Keratinocyte (primary cell): ENCODE data around the gene CCL27. TPM values are rescaled to one million over a fixed set of nuclear protein-coding genes. Genes with fewer than 3 reads are reported as not detected.

Experiments
- DNase-seq: peaks from one replicate; pipeline ENCODE4 v3.0.0-alpha.2; 2011; ENCODE audit warnings: low read depth, missing footprints, low spot score
- FAIRE-seq: peaks from 2 replicates; lab custom pipeline; 2011; peaks lifted over from hg19 to GRCh38; lab: Jason Lieb, UNC
- H2AFZ ChIP-seq: 2 replicates; pipeline ENCODE4 v1.6.0; 2012; ENCODE audit warnings: low read length, control low read depth, inconsistent platforms; ENCODE audit not compliant: control insufficient read depth
- H3K27ac ChIP-seq: 2 replicates; pipeline ENCODE4 v1.5.1; 2011; ENCODE audit warnings: low read length; ENCODE audit not compliant: control insufficient read depth, insufficient read depth
- H3K27me3 ChIP-seq: 3 replicates; pipeline ENCODE4 v1.6.0; 2011; ENCODE audit warnings: low read length; ENCODE audit not compliant: control insufficient read depth, insufficient read depth; ENCODE audit errors: extremely low read depth
- H3K36me3 ChIP-seq, 2 experiments: 2 replicates in 1 of 2; 3 replicates in 1 of 2; pipeline ENCODE4 v1.5.1; 2011; ENCODE audit warnings: low read length in 2 of 2, mild to moderate bottlenecking in 1 of 2; ENCODE audit not compliant: control insufficient read depth in 2 of 2, insufficient read depth in 2 of 2; ENCODE audit errors: extremely low read depth in 1 of 2
- H3K4me1 ChIP-seq: 3 replicates; pipeline ENCODE4 v1.5.1; 2011; ENCODE audit warnings: low read length; ENCODE audit not compliant: control insufficient read depth, insufficient read depth; ENCODE audit errors: extremely low read depth
- H3K4me2 ChIP-seq: 3 replicates; pipeline ENCODE4 v1.6.0; 2011; ENCODE audit warnings: low read depth, low read length; ENCODE audit not compliant: control insufficient read depth, insufficient read depth; ENCODE audit errors: extremely low read depth
- H3K4me3 ChIP-seq, 3 experiments: fragments of 200-600 bp in 1 of 3; sonication (generic) in 1 of 3; 2 replicates in 2 of 3; 3 replicates in 1 of 3; pipeline ENCODE4 v1.5.1; 2011 to 2016; ENCODE audit warnings: low read length in 3 of 3, mild to moderate bottlenecking in 3 of 3, control low read depth in 2 of 3, inconsistent platforms in 1 of 3, low read depth in 1 of 3, mixed read lengths in 1 of 3, mixed run types in 1 of 3, moderate library complexity in 1 of 3; ENCODE audit not compliant: control insufficient read depth in 2 of 3, insufficient read depth in 2 of 3; ENCODE audit errors: extremely low read depth in 1 of 3
- H3K79me2 ChIP-seq: 2 replicates; pipeline ENCODE4 v1.6.0; 2012; ENCODE audit warnings: low read length; ENCODE audit not compliant: control insufficient read depth, insufficient read depth
- H3K9ac ChIP-seq: 3 replicates; pipeline ENCODE4 v1.6.0; 2011; ENCODE audit warnings: low read length; ENCODE audit not compliant: control insufficient read depth, insufficient read depth; ENCODE audit errors: extremely low read depth
- H3K9me1 ChIP-seq: 3 replicates; pipeline ENCODE4 v1.6.0; 2011; ENCODE audit warnings: low read length; ENCODE audit not compliant: control insufficient read depth, insufficient read depth; ENCODE audit errors: extremely low read depth
- H3K9me3 ChIP-seq: 2 replicates; pipeline ENCODE4 v1.5.1; 2012; ENCODE audit warnings: low read depth, low read length; ENCODE audit not compliant: control insufficient read depth
- H4K20me1 ChIP-seq: 3 replicates; pipeline ENCODE4 v1.6.0; 2011; ENCODE audit warnings: low read length; ENCODE audit not compliant: control insufficient read depth, insufficient read depth; ENCODE audit errors: extremely low read depth
- CTCF ChIP-seq, 3 experiments: IDR thresholded peaks in 1 of 3; conservative IDR thresholded peaks in 1 of 3; optimal IDR thresholded peaks in 1 of 3; 2 replicates in 2 of 3; 3 replicates in 1 of 3; pipeline versions ENCODE3 to v1.5.1; 2011; ENCODE audit warnings: low read length in 3 of 3, mild to moderate bottlenecking in 3 of 3, moderate library complexity in 2 of 3, control low read depth in 1 of 3, inconsistent platforms in 1 of 3; ENCODE audit not compliant: insufficient read depth in 2 of 3; ENCODE audit errors: extremely low read depth in 1 of 3
- EZH2 ChIP-seq: IDR thresholded peaks from one replicate; pipeline ENCODE4 v1.6.1; 2012; ENCODE audit warnings: inconsistent platforms, mild to moderate bottlenecking, low read length, moderate library complexity
- dilution Hi-C: fragments of 300-500 bp; cut with MboI; formaldehyde crosslinking; loops from one replicate; pipeline ENCODE4 v1.7.0; 2020; ENCODE audit warnings: low sequenced_read_pairs; ENCODE audit not compliant: extremely low pct_ligation_motif_present
- polyA plus RNA-seq, 5 experiments: library from polyadenylated mRNA; depleted of rRNA in 3 of 5; stranded (reverse) in 3 of 5; stranded (forward) in 1 of 5; unstranded in 1 of 5; fragments of >200 nt; gene quantifications; 1 replicate in 1 of 5; 2 replicates in 3 of 5; 3 replicates in 1 of 5; pipeline versions ENCODE4 v1.2.1 to v1.2.3, GENCODE V29; 2011 to 2012; ENCODE audit warnings: missing spikeins in 2 of 5, low read depth in 1 of 5, low replicate concordance in 1 of 5

CCL27 gene
- polyA plus RNA-seq, 1 donor (not counting 4 experiments of a cell fraction or from before 2014, with no cell fraction given) = 0.46 TPM

- DNase-seq = no peak
- H3K27me3 ChIP-seq = no peaks in the 10 kb centered on the region
- no peak overlapping the region for H3K27ac ChIP-seq
- no peak overlapping the region for H3K9ac ChIP-seq
- no peaks in the 10 kb centered on the region for H4K20me1 ChIP-seq
- peaks cover 13% of the 10 kb centered on the region for H3K79me2 ChIP-seq
- peaks cover 7 to 13% of the 10 kb centered on the region in 2 experiments for H3K36me3 ChIP-seq
- TF ChIP-seq CTCF (optimal IDR thresholded peaks at IDR 0.05 in 1 of 3, IDR thresholded peaks at IDR 0.05 in 1 of 3, conservative IDR thresholded peaks at IDR 0.05 in 1 of 3; ENCODE audit: extremely low read depth in 1 of 3, insufficient read depth in 2 of 3, low read length in 3 of 3) (no peak), EZH2 (no peak)
- FAIRE-seq = no peak
- H3K9me1 ChIP-seq = no peaks in the 10 kb centered on the region
- dilution Hi-C loops = no loop called here
- H3K4me2 ChIP-seq = no peak overlapping the region
- no peaks in the 10 kb centered on the region for H3K9me3 ChIP-seq
- no peak overlapping the region for H2AFZ ChIP-seq
- no peak overlapping the region for H3K4me3 ChIP-seq
- H3K4me1 ChIP-seq = peaks cover 39% of the 10 kb centered on the region
These were observed 11.6 kb downstream of the CCL27 start for GRCh38 chr9:34650816-34651215.

- dilution Hi-C loops = no loop called here
- Histone ChIP-seq H3K36me3 (peaks cover 7 to 13% of the 10 kb centered on the region in 2 experiments), H3K79me2 (peaks cover 13% of the 10 kb centered on the region), H3K27me3 (no peaks in the 10 kb centered on the region), H3K9me1 (no peaks in the 10 kb centered on the region), H3K27ac (no peak overlapping the region), H2AFZ (no peak overlapping the region), H3K9me3 (no peaks in the 10 kb centered on the region), H3K4me1 (peaks cover 39% of the 10 kb centered on the region), H3K9ac (no peak overlapping the region), H3K4me2 (peak overlapping the region; percentile 100), H3K4me3 (no peak overlapping the region), H4K20me1 (no peaks in the 10 kb centered on the region)
- TF ChIP-seq CTCF (optimal IDR thresholded peaks at IDR 0.05 in 1 of 3, IDR thresholded peaks at IDR 0.05 in 1 of 3, conservative IDR thresholded peaks at IDR 0.05 in 1 of 3; ENCODE audit: extremely low read depth in 1 of 3, insufficient read depth in 2 of 3, low read length in 3 of 3) = no peak
- no peak for TF ChIP-seq EZH2
- DNase-seq (no peak), FAIRE-seq (no peak)
These were observed 13.8 kb downstream of the CCL27 start for GRCh38 chr9:34648673-34649072.
